ENCODE data around the gene DNM3.

DNA sequence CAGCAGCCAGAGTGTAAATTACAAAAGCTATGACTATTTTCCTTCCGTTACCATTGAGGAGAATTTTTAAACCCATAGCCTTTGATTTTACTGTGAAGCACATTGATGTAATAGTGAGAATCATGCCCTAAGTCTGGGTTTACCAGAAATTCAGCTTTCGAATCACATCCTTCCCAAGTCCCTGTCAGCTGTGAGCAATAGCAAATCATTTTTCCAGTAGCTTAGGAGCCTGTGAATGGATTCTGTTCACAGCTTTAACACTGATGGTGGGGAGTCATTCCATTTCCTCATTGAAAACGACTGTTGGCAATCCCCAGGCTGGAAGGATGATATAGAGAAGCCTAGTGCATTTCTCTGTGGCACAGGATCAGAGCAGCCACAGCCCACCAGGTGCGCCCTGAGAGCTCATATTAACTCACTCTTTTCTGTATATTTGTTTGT is 497.0 kb downstream of the DNM3 start:
- TF ChIP-seq CTCF (IDR thresholded peaks at IDR 0.05) (no peak), POLR2A (IDR thresholded peaks at IDR 0.05) (no peak), POLR2AphosphoS5 (IDR thresholded peaks at IDR 0.05) (no peak)
